HG03045 (cell line): ENCODE data around the gene EDN2.

Source experiments
- ATAC-seq: cut with Tn5 transposase; IDR thresholded peaks from one replicate; pipeline ENCODE4 v1.9.1; 2021; ENCODE audit warnings: mild to moderate bottlenecking, moderate library complexity; ENCODE audit not compliant: unreplicated experiment

EDN2 gene

GRCh38 chr1:41442697-41443251 is 41.7 kb downstream of the EDN2 start:
- ATAC-seq, result no peak

GRCh38 chr1:41440321-41441085 is 44.0 kb downstream of the EDN2 start:
- no peak for ATAC-seq

- no peak for ATAC-seq
These were observed 45.2 kb downstream of the EDN2 start for GRCh38 chr1:41439234-41439633.

- no peak for ATAC-seq
These were observed 45.8 kb downstream of the EDN2 start for GRCh38 chr1:41438711-41439110.

GRCh38 chr1:41437011-41437355 is 47.5 kb downstream of the EDN2 start:
- no peak for ATAC-seq

GRCh38 chr1:41436281-41437010 is 48.0 kb downstream of the EDN2 start:
- ATAC-seq, result no peak

- no peak for ATAC-seq
These were observed 48.8 kb downstream of the EDN2 start for GRCh38 chr1:41435570-41436178.

- no peak for ATAC-seq
These were observed 49.6 kb downstream of the EDN2 start for GRCh38 chr1:41434748-41435449.

- no peak for ATAC-seq
These were observed 50.2 kb downstream of the EDN2 start for GRCh38 chr1:41434306-41434705.

GRCh38 chr1:41433501-41433900 is 51.0 kb downstream of the EDN2 start:
- ATAC-seq, result no peak

- no peak for ATAC-seq
These were observed 51.8 kb downstream of the EDN2 start for GRCh38 chr1:41432481-41433280.

GRCh38 chr1:41431490-41432350 is 52.8 kb downstream of the EDN2 start:
- no peak for ATAC-seq

- ATAC-seq, result no peak
These were observed 53.9 kb downstream of the EDN2 start for GRCh38 chr1:41430582-41430981.

GRCh38 chr1:41430069-41430468 is 54.4 kb downstream of the EDN2 start:
- no peak for ATAC-seq

- ATAC-seq, result no peak
These were observed 54.8 kb downstream of the EDN2 start for GRCh38 chr1:41429641-41430035.
